ENCODE data around the gene ZC3H15. TPM values are rescaled to one million over a fixed set of nuclear protein-coding genes. Genes with fewer than 3 reads are reported as not detected.
"Not testable (repeated sequence)": the region's sequence is repeated elsewhere in the genome, so short reads cannot be mapped to it uniquely, and the experiment has no call there.

The ZC3H15 gene
- total RNA-seq, 2 donors from 2014 or later, result 30.2 to 43.3 TPM

GRCh38 chr2:186486651-186487647, 889 bp downstream of the ZC3H15 start:
- ATAC-seq, result peak in 1 of 2 donors; percentile 2
- no peak for DNase-seq
- intact Hi-C loops (cut with DNase I), result no loop called here

DNA sequence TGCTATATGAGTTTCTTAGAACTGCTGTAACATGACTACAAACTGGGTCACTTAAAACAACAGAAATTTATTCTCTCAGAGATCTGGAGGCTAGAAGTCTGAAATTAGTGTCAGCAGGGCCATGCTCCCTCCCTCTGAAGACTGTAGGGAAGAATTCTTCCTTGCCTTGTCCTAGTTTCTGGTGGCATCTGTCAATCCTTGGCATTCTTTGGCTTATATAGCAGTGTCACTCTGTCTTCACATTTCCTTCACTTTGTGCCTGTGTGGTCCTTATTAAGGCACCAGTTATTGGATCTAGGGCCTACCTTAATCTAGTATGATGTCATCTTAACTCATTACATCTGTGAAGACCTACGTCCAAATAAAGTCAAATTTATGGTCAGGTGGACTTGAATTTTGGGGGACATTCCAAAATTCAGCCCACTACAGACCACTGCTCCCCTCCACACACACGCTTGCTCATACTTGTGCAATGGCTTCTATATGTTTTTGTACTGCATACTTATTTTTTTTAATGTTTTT, 7.6 kb downstream of the ZC3H15 start:
- ATAC-seq, result no peak
- DNase-seq, result no peak
- intact Hi-C loops (cut with DNase I), result no loop called here

GRCh38 chr2:186496401-186496800, 10.3 kb downstream of the ZC3H15 start:
- ATAC-seq, result no peak
- DNase-seq, result no peak
- intact Hi-C loops (cut with DNase I), result no loop called here

- intact Hi-C loops (cut with DNase I), result no loop called here
- DNase-seq, result no peak
- no peak for ATAC-seq
These were observed 11.9 kb downstream of the ZC3H15 start for GRCh38 chr2:186497928-186498327.

GRCh38 chr2:186498834-186499233, 12.8 kb downstream of the ZC3H15 start:
- intact Hi-C loops (cut with DNase I), result no loop called here
- no peak for DNase-seq
- no peak for ATAC-seq

- intact Hi-C loops (cut with DNase I), result loop anchor here (1.0 to 5.0 kb wide), 2 partner anchors 137 to 138 kb away; no protein-coding TSS in a partner anchor
- no peak for DNase-seq
- peak in 1 of 2 donors; percentile 36 for ATAC-seq
These were observed 18.0 kb downstream of the ZC3H15 start for GRCh38 chr2:186503827-186504606.

- DNase-seq (no peak), ATAC-seq (no peak)
- intact Hi-C loops (cut with DNase I), result no loop called here
These were observed 22.2 kb downstream of the ZC3H15 start for GRCh38 chr2:186508263-186508662.

DNA sequence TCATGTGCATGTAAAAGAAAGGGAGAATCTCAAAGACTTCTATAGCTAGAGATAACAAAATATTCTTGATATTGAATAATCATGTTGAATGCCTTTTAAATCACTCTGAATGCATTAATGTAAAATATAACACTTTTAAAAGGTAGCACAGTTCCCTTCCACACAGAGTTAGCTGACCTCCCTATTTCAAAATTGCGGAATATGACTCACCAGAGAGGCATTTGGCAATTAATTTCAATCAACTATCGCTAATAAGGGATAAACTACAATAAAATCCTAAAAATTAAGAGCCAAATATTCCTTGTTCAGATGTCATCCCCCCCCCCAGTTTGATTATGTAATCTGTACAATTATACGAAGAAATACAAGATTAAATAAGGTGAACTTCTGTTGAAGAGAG, 29.3 kb downstream of the ZC3H15 start:
- DNase-seq (no peak), ATAC-seq (no peak)
- intact Hi-C loops (cut with DNase I), result no loop called here

DNA sequence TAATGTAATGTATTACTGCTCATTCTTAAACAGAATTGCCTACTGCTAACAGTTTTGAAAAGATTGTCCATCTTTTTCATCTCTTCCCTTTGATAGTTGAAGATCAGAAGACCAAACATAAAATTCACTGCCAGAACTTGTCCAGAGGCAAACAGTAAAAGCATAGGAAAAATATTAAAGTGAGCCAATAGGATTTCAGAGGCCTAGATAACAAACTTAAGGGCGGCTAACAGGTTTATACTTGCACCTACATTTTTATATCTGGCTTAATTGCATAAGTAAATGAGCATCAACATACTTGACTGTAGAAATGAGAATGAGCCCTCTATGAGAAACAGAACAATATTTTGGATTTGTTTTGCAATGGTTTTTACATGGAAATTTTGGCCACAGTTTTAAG, 30.3 kb downstream of the ZC3H15 start:
- no peak for DNase-seq
- intact Hi-C loops (cut with DNase I), result no loop called here
- ATAC-seq, result no peak

DNA sequence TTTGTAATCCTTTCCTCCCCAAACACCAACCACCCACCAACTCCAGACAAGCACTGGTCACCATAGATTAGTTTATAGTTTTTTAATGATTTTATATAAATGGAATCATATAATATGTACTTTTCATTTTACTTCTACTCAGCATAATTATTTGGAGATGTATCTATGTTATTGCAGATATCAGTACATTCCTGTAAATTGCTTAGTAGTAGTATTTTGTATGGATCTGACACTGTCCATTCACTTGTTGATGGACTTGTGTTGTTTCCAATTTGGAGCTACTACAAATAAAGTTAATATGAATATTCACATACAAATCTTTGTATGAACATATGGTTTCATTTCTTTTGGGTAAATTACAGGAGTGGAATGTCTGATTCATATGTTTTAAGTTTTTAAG, 31.0 kb downstream of the ZC3H15 start:
- intact Hi-C loops (cut with DNase I), result no loop called here
- no peak for DNase-seq
- ATAC-seq, result no peak

DNA sequence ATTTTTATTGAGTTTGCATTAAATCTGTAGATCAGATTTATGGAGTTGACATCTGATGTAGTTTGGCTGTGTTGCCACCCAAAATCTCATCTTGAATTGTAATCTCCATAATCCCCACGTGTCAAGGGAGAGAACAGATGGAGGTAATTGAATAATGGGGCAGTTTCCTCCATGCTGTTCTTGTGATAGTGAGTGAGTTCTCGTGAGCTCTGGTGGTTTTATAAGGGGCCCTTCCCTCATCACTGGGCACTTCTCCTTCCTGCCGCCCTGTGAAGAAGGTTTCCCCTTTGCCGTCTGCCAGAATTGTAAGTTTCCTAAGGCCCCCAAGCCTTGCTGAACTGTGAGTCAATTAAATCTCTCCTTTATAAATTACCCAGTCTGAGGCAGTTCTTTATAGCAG, 32.2 kb downstream of the ZC3H15 start:
- intact Hi-C loops (cut with DNase I), result no loop called here
- ATAC-seq (no peak), DNase-seq (no peak)

DNA sequence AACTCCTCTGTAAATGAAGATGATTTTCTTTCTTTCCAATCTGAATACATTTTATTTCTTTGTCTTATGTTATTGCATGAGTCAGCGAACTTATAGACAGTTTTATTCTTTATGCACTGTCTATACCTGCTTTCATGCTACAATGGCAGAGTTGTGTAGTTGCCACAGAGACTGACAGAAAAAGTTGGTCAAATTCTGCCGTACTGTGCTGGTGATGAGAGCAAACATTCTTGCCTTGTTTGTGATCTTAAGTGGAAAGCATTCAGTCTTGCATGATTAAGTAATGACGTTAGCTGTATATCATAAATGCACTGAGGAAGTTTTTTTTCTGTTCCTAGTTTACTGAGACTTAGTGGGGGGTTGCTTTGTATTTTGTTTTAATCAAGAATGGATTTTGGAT, 32.9 kb downstream of the ZC3H15 start:
- DNase-seq (no peak), ATAC-seq (no peak)
- intact Hi-C loops (cut with DNase I), result no loop called here

DNA sequence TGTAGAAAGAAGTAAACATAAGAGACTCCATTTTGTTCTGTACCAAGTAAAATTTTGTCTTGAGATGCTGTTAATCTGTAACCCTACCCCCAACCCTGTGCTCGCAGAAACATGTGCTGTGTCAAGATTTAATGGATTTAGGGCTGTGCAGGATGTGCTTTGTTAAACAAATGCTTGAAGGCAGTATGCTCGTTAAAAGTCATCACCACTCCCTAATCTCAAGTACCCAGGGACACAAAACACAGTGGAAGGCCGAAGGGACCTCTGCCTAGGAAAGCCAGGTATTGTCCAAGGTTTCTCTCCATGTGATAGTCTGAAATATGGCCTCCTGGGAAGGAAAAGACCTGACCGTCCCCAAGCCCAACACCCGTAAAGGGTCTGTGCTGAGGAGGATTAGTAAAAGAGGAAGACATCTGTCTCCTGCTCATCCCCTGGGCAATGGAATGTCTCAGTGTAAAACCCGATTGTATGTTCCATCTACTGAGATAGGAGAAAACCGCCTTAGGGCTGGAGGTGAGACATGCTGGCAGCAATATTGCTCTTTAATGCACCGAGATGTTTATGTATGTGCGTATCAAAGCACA, 35.6 kb downstream of the ZC3H15 start:
- ATAC-seq, DNase-seq: not testable (repeated sequence)
- intact Hi-C loops (cut with DNase I), result loop anchor here in 1 of 2 donors (10.0 kb wide), 1 partner anchor 63 kb away; no protein-coding TSS in a partner anchor

- DNase-seq (no peak), ATAC-seq (no peak)
- intact Hi-C loops (cut with DNase I), result loop anchor here in 1 of 2 donors (10.0 kb wide), 1 partner anchor 62 kb away; no protein-coding TSS in a partner anchor
These were observed 36.4 kb downstream of the ZC3H15 start for GRCh38 chr2:186522450-186522849.

DNA sequence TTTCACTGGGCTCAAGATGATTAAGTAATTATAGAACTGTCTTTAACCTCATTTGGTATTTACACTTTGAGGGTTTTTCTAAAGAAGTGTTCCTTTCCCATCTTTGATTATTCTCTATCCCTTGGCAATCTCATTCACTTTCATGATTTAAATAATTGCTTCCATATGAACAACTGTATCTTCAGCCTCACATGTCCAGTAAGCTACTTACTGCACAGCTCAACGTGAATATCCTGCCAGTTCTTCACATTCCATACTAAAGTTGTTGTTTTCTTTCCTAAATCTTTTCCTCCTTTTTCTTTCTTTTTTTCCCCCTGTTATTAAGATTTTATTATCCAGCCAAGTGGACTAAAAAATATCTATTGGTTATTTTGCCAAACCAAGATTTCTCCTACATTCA, 37.7 kb downstream of the ZC3H15 start:
- intact Hi-C loops (cut with DNase I), result loop anchor here in 1 of 2 donors (10.0 kb wide), 1 partner anchor 61 kb away; no protein-coding TSS in a partner anchor
- no peak for DNase-seq
- ATAC-seq, result no peak

- no peak for DNase-seq
- intact Hi-C loops (cut with DNase I), result loop anchor here in 1 of 2 donors (10.0 kb wide), 1 partner anchor 59 kb away; no protein-coding TSS in a partner anchor
These were observed 40.2 kb downstream of the ZC3H15 start for GRCh38 chr2:186526281-186526680.

DNA sequence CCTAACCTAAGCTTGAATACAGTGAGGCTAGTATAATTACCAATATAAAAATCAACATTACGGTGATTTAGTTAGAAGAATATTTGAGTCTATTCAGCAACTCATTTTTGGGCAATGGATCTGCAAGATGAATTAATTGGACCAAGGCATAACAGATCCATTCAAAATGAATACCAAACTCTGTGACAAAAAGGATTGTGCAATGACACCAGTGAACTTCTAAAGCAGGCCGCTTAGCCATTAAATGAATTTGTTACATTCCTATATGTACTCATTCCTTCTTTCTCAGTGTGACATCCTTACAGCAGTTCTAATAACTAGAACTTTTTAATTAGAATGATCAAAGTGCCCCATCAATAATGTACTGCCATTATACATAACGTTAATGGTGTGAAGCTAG, 44.3 kb downstream of the ZC3H15 start:
- intact Hi-C loops (cut with DNase I), result no loop called here
- ATAC-seq (no peak), DNase-seq (no peak)

More at GRCh38 chr2:186526281-186526680, 40.2 kb downstream of the ZC3H15 start:
- no peak for ATAC-seq

DNA sequence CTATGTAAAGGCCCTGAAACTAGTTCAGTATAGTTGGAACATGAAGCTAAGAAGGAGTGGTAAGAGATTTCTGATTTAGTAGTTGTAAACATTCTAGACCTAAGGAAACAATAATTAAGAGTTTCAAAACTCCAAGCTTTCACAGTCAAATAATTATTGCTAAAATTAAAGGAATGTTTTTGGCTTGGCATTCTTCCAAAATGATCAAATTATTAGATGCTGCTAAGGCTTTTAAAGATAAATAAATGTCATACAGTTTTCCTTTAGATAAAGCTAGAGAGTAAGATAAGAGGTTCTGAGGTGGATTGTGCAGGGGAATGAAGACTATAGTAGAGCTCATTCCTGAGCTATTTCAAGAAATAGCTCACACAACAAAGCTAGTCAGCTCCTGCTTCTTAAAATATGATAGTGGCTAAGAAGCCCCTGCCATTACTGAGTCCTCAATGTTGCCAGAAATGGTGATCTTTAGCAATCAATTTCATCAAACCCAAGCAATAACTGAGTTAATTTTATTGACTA, 45.3 kb downstream of the ZC3H15 start:
- ATAC-seq (no peak), DNase-seq (no peak)
- intact Hi-C loops (cut with DNase I), result no loop called here

- intact Hi-C loops (cut with DNase I), result no loop called here
- ATAC-seq (no peak), DNase-seq (no peak)
These were observed 46.8 kb downstream of the ZC3H15 start for GRCh38 chr2:186532891-186533290.
